GM12878 (cell line): Measurements from ENCODE around the gene CC2D1B. TPM values are rescaled to one million over a fixed set of nuclear protein-coding genes. Genes with fewer than 3 reads are reported as not detected.

Experiments
- ATF7 ChIP-seq: fragments of 450-650 bp; IDR thresholded peaks from 2 replicates; pipeline ENCODE4 v1.6.1; 2016; ENCODE audit warnings: low read depth, mild to moderate bottlenecking
- E2F4 ChIP-seq: IDR thresholded peaks from 2 replicates; pipeline ENCODE4 v1.6.1; 2012; ENCODE audit warnings: low read depth, low read length, improper control_type of control experiment
- EGR1 ChIP-seq, 2 experiments: IDR thresholded peaks; 1 replicate in 1 of 2; 2 replicates in 1 of 2; pipeline ENCODE4 v1.6.1; 2011 to 2012; ENCODE audit warnings: low read depth in 2 of 2, low read length in 2 of 2, borderline replicate concordance in 1 of 2, mild to moderate bottlenecking in 1 of 2, moderate library complexity in 1 of 2
- EP300 ChIP-seq, 2 experiments: fragments of 150-350 bp in 1 of 2; IDR thresholded peaks; 2 replicates each; pipeline ENCODE4 v1.6.1; 2011 to 2012; ENCODE audit warnings: low read depth in 2 of 2, low read length in 2 of 2, borderline replicate concordance in 1 of 2, improper control_type of control experiment in 1 of 2, inconsistent platforms in 1 of 2; ENCODE audit not compliant: control insufficient read depth in 1 of 2
- EZH2 ChIP-seq: IDR thresholded peaks from 2 replicates; pipeline ENCODE4 v1.6.1; 2012; ENCODE audit warnings: low read depth, mild to moderate bottlenecking, control low read depth, inconsistent platforms, low read length, borderline replicate concordance; ENCODE audit not compliant: control insufficient read depth
- KDM1A ChIP-seq: fragments of 200-600 bp; sonication (generic); IDR thresholded peaks from 2 replicates; pipeline ENCODE4 v1.6.1; 2016; ENCODE audit warnings: borderline replicate concordance
- KLF5 ChIP-seq: fragments of 450-650 bp; IDR thresholded peaks from 2 replicates; pipeline ENCODE4 v1.6.1; 2014; ENCODE audit warnings: mild to moderate bottlenecking; ENCODE audit not compliant: partially characterized antibody
- MLLT1 ChIP-seq: fragments of 450-650 bp; IDR thresholded peaks from 2 replicates; pipeline ENCODE4 v1.6.1; 2016; ENCODE audit warnings: mild to moderate bottlenecking
- MYC ChIP-seq: IDR thresholded peaks from 2 replicates; pipeline ENCODE4 v1.6.1; 2011; ENCODE audit warnings: mild to moderate bottlenecking, low read length, moderate library complexity, inconsistent platforms; ENCODE audit not compliant: insufficient read depth, insufficient replicate concordance, insufficient read length, severe bottlenecking
- RFX5 ChIP-seq: IDR thresholded peaks from 2 replicates; pipeline ENCODE4 v1.6.1; 2011; ENCODE audit warnings: low read depth, low read length, improper control_type of control experiment
- TARDBP ChIP-seq: IDR thresholded peaks from 2 replicates; pipeline ENCODE4 v1.6.1; 2016; ENCODE audit warnings: borderline replicate concordance
- TBL1XR1 ChIP-seq: IDR thresholded peaks from 2 replicates; pipeline ENCODE4 v1.6.1; 2012; ENCODE audit warnings: low read depth, low read length, improper control_type of control experiment
- YBX1 ChIP-seq: fragments of 450-650 bp; IDR thresholded peaks from 2 replicates; pipeline ENCODE4 v1.6.1; 2016; ENCODE audit warnings: antibody characterized with exemption
- ZSCAN29 ChIP-seq: fragments of 450-650 bp; IDR thresholded peaks from 2 replicates; pipeline ENCODE4 v1.6.1; 2017; ENCODE audit warnings: mild to moderate bottlenecking, moderate library complexity
- ZZZ3 ChIP-seq: IDR thresholded peaks from 2 replicates; pipeline ENCODE4 v1.6.1; 2011; ENCODE audit warnings: low read depth; ENCODE audit not compliant: control insufficient read depth, insufficient read length
- polyA plus RNA-seq, 11 experiments: library from polyadenylated mRNA; depleted of rRNA in 4 of 11; unstranded in 6 of 11; stranded (reverse) in 5 of 11; fragments of >200 nt; fragmentation: Nextera tagmentation in 4 of 11; fragmentation: Illumina TruSeq in 1 of 11; extraction: Ambion mirVana in 4 of 11; extraction: Trizol in 1 of 11; gene quantifications; 1 replicate in 1 of 11; 2 replicates in 10 of 11; pipeline versions ENCODE4 v1.2.1 to v1.2.3, GENCODE V29; 2011 to 2016; ENCODE audit warnings: inconsistent platforms in 2 of 11, missing spikeins in 2 of 11, low read depth in 1 of 11
- total RNA-seq, 4 experiments: library from RNA; depleted of rRNA in 3 of 4; stranded (reverse); fragments of >200 nt in 3 of 4; fragmentation: Illumina TruSeq in 1 of 4; extraction: Trizol in 1 of 4; gene quantifications; 2 replicates each; pipeline versions ENCODE4 v1.2.1 to v1.2.3, GENCODE V29; 2013 to 2021
- TF ChIP-seq, protein P1 (sequence below): fragments of 450-650 bp; IDR thresholded peaks from 2 replicates; pipeline ENCODE4 v1.6.1; 2018; ENCODE audit warnings: borderline replicate concordance, mild to moderate bottlenecking; ENCODE audit not compliant: partially characterized antibody
- TF ChIP-seq, protein P2 (sequence below): fragments of 450-650 bp; IDR thresholded peaks from 2 replicates; pipeline ENCODE4 v1.6.1; 2017; ENCODE audit warnings: low read depth, mild to moderate bottlenecking, moderate library complexity

The CC2D1B gene
- total and polyA plus RNA-seq, 10 of the 15 experiments (the other 5 are each of a cell fraction or from before 2014, with no cell fraction given), result 0.90 to 29.4 (median 14.5) TPM

DNA sequence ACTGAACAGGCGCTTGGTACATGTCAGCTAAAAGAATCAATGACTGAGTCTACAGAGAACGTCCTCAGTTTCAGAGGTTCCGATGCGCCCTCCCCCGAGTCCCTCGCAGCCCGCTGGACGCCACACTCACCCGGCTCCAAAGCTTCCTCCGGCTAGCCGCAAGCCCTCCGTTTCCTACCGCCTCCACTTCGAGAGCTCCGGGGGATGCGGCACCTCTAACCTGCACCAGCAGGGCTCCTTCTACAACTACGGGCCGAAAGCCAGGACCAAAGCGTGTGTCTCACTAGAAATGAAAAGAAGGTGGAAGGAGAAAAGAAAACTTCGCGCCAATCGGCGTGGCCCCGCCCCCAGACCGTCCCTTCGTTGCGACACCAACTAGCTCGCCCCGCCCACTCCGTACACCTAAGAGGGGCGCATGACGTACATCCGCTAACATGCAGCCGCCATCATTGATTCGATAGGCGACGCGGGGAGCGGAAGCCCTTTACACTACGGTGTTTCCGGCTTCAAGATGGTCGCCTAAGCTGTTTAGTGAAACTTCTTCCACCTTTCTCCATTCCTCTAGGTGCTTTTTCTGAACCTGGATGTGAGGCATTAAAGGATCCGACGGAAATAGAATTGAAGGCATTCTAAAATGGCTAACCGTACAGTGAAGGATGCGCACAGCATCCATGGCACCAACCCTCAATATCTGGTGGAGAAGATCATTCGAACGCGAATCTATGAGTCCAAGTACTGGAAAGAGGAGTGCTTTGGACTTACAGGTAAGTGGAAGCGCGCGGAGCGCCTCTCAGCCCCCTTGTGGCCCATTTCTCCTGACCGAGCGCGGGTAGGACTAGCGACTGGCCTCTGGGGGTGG, 38.3 kb upstream of the CC2D1B start, which contains the start of the genes ORC1 and PRPF38A (continued):
- TF ChIP-seq TARDBP (no peak), EZH2 (no peak), EP300 (IDR thresholded peaks at IDR 0.05; ENCODE audit: borderline replicate concordance in 1 of 2, control insufficient read depth in 1 of 2, low read depth in 2 of 2, low read length in 2 of 2) (no peak), KLF5 (peak; percentile 31), MYC (no peak), ZZZ3 (no peak), YBX1 (no peak), E2F4 (peak; percentile 85), ZSCAN29 (no peak), RFX5 (no peak), TBL1XR1 (no peak; the same call in 1 of the 2 replicates), KDM1A (no peak), EGR1 (IDR thresholded peaks at IDR 0.05; ENCODE audit: borderline replicate concordance in 1 of 2, low read depth in 2 of 2, low read length in 2 of 2) (no peak), MLLT1 (peak; percentile 93), ATF7 (peak; percentile 85)
- TF ChIP-seq, protein P1, sequence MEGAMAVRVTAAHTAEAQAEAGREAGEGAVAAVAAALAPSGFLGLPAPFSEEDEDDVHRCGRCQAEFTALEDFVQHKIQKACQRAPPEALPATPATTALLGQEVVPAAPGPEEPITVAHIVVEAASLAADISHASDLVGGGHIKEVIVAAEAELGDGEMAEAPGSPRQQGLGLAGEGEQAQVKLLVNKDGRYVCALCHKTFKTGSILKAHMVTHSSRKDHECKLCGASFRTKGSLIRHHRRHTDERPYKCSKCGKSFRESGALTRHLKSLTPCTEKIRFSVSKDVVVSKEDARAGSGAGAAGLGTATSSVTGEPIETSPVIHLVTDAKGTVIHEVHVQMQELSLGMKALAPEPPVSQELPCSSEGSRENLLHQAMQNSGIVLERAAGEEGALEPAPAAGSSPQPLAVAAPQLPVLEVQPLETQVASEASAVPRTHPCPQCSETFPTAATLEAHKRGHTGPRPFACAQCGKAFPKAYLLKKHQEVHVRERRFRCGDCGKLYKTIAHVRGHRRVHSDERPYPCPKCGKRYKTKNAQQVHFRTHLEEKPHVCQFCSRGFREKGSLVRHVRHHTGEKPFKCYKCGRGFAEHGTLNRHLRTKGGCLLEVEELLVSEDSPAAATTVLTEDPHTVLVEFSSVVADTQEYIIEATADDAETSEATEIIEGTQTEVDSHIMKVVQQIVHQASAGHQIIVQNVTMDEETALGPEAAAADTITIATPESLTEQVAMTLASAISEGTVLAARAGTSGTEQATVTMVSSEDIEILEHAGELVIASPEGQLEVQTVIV, result peak; percentile 21
- TF ChIP-seq, protein P2, sequence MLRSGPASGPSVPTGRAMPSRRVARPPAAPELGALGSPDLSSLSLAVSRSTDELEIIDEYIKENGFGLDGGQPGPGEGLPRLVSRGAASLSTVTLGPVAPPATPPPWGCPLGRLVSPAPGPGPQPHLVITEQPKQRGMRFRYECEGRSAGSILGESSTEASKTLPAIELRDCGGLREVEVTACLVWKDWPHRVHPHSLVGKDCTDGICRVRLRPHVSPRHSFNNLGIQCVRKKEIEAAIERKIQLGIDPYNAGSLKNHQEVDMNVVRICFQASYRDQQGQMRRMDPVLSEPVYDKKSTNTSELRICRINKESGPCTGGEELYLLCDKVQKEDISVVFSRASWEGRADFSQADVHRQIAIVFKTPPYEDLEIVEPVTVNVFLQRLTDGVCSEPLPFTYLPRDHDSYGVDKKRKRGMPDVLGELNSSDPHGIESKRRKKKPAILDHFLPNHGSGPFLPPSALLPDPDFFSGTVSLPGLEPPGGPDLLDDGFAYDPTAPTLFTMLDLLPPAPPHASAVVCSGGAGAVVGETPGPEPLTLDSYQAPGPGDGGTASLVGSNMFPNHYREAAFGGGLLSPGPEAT, result peak; percentile 96
